GM19023 (cell line): ENCODE data around the gene PSD.
"Not testable (repeated sequence)": the region's sequence is repeated elsewhere in the genome, so short reads cannot be mapped to it uniquely, and the experiment has no call there.

Experiments
- ATAC-seq: cut with Tn5 transposase; IDR thresholded peaks from one replicate; pipeline ENCODE4 v1.9.1; 2021; ENCODE audit warnings: mild to moderate bottlenecking, moderate library complexity; ENCODE audit not compliant: unreplicated experiment

Gene PSD

GRCh38 chr10:102418622-102419268, at the start of gene PSD:
TSS of gene PSD (minus strand) at chr10:102418785. CDS start at chr10:102417038, 1,747 bp downstream.
- ATAC-seq = no peak

- no peak for ATAC-seq
These were observed 49.4 kb upstream of the PSD start for GRCh38 chr10:102467971-102468438.

GRCh38 chr10:102467318-102467717, 48.7 kb upstream of the PSD start:
- no peak for ATAC-seq

GRCh38 chr10:102465466-102465865, 46.9 kb upstream of the PSD start:
- ATAC-seq = no peak

GRCh38 chr10:102463983-102464382, 45.4 kb upstream of the PSD start:
- ATAC-seq = no peak

GRCh38 chr10:102462512-102463054, 44.0 kb upstream of the PSD start:
- no peak for ATAC-seq

GRCh38 chr10:102461187-102462054, 42.8 kb upstream of the PSD start:
- ATAC-seq = peak; percentile 92

- peak; percentile 20 for ATAC-seq
These were observed 42.2 kb upstream of the PSD start for GRCh38 chr10:102460836-102461186.

GRCh38 chr10:102458656-102459055, 40.1 kb upstream of the PSD start:
- no peak for ATAC-seq

GRCh38 chr10:102457591-102458150, 39.1 kb upstream of the PSD start:
- ATAC-seq = no peak

GRCh38 chr10:102455893-102456471, 37.4 kb upstream of the PSD start:
- ATAC-seq = no peak

- ATAC-seq = not testable (repeated sequence)
These were observed 36.3 kb upstream of the PSD start for GRCh38 chr10:102454662-102455487.

- no peak for ATAC-seq
These were observed 34.9 kb upstream of the PSD start for GRCh38 chr10:102453502-102453901.

GRCh38 chr10:102452672-102453340, 34.2 kb upstream of the PSD start:
- no peak for ATAC-seq

- no peak for ATAC-seq
These were observed 32.8 kb upstream of the PSD start, which contains the start of gene C10orf95 for GRCh38 chr10:102451105-102451969. TSS of gene C10orf95 (minus strand) at chr10:102451543. CDS start at chr10:102451093, 450 bp downstream.

- ATAC-seq = peak; percentile 74
These were observed 32.0 kb upstream of the PSD start for GRCh38 chr10:102450374-102451104.

- ATAC-seq = no peak
These were observed 31.5 kb upstream of the PSD start for GRCh38 chr10:102450124-102450373.
